SIG-M5 treated with dmso at 0.1 percent for 504 hours (cell line): ENCODE data around the gene CLDN1.

Experiments
- DNase-seq: peaks from one replicate; lab custom pipeline; 2025; ENCODE audit not compliant: unreplicated experiment; lab: John Stamatoyannopoulos, UW

CLDN1 gene

DNA sequence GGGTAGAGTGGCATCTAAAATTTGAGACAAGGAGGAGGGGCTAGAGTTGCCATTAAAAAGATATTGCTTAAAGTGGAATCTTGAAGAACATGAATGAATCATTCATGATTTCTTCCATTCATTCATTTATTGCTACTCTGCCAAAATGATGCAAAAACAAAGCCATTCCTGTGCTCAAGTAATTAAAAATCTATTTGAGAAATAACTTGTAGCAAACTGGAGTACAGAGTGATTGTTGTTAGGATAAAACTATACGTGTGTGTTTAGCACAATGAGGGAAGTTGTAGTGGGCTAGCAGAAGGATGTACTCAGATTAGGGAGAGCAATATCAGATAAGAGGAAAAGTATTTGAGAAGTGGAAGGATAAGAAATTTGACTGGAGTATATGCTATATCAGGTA lies 11.7 kb upstream of the CLDN1 start:
- DNase-seq, result no peak

DNA sequence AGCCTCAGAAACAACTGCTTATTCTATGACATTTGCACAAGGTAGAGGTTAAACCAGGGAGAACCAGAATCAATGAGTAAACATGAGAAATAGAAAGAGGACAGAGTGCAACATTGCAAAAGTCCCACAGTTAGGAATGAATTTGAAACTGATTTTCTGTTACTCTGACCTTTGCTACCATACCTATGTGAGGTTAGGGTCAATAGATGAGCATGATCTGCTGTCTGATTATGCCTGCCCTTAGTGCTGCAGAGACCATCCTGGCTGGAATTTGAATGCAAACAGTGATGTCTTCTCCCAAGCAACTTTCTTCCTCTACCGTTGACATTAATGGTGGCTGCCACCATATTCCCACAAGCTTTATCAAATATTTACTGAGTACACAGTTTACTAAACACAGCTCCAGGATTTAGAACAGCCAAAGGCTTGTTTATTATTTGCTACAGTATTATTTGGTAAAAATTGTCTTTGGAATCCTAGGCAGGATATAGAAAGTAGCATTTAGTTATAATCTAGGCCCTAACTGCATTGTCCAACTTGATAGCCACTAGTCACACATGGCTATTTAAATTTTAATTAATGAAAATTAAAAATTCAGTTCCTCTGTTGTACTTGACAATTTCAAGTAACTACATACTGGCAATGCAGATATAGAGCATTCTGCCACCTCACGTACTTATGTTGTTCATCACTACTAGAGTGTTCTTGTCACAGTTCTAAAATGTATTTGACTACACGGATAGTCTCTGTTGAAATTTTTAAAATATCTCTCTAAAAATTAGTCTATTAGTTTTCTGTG lies 8.9 kb upstream of the CLDN1 start:
- DNase-seq, result no peak

DNA sequence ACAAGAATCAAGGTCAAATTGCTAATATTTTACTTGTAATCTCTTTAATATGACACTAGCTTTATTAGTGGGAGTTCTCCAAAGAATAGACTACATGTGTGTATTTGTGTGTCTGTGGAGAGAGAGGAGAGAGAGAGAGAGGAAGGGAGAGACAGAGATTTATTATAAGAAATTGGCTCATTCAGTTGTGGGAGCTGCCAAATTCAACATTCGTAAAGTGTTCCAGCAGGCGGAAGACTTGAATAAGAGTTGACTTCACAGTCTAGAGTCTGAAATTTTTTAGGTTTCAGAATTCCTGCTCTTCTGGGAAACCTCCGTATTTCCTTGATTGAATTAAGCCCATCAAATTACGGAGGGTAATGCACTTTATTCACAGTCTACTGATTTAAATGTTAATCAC lies 4.7 kb upstream of the CLDN1 start:
- DNase-seq, result no peak

DNA sequence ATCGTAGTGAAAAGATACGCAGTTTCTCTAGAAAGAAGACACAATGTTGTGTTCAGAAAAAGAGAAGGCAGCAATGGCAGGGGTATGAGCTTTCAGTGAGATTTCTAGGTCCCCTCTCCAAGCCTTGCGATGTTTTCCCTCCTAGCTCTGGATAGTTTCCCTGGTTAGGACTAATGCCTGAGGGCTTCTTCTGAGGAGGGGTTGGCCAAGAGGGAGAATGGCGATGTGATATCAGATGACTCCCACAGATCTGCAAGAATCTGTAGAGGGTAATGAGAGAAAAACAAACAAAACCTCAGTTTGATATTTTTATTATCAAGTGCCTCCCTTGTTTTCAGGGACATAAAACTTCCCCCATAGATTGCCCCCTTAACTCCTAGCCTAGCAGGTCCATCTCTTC lies 4.1 kb upstream of the CLDN1 start:
- no peak for DNase-seq

DNA sequence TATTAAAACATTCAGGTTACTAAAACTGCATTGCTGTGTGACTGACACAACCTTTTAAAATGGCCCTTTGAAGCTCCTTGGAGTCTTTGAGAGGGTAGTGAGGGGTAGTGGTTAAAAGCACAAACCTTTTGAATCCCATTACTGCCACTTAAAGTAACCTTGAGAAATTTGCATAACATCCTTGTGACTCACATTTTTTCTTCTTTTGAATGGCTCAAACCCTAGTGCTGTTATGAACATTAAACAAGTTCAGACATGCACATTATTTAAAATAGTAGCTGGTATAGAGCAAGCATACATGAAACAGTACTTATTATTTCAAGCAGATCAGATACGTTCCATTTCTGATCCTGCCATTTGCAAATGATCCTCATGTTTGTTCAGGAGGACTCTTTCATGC lies 3.7 kb upstream of the CLDN1 start:
- DNase-seq, result no peak

DNA sequence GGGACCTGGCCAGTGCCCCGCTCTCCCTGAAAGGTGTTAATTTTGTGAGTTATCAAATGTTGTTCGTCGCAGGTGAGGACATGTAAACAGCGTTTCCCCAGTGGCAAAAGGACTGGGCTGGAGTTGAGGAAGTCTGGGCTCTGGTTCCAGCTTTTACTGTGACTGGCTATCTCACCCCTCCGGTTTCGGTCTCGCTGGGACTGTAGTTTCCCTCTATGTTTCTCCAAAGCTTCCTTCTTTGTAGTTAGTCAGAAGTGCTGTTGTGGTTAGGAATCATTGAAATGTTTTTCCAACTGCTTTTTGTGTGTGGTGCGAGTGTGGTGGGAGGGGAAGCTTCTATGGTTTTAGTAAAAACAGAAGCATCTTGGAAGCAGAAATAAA lies 990 bp upstream of the CLDN1 start:
- peak; percentile 31 for DNase-seq

DNA sequence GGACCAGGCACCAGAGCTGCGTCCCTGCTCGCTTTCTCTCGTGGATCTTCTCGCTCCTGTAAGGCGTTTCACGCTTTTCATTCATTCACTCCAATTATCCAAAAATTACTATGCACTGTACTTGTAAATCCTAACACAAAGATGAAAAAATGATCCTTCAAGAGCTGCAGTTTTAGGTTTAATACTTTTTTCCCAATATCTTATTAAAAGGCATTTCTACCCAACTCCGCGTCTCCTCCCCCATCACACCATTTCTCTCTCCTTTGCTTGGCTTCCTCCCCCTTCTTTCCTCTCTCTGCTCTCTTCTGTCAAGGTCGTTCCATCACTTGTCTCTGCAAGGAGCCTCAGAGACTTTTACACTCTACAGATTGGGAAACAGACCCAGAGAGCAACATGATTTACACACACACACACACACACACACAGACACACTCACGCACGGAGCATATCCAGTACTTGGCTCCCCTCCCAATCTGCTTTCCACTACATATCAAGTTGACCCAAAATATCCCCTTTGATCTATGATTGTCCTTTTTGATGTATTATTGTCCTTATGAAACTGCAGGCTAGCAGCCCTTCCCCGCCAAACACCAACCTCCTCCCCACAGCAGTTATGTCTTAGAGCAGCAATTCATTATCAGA lies 479 bp upstream of the CLDN1 start:
- DNase-seq, result no peak

DNA sequence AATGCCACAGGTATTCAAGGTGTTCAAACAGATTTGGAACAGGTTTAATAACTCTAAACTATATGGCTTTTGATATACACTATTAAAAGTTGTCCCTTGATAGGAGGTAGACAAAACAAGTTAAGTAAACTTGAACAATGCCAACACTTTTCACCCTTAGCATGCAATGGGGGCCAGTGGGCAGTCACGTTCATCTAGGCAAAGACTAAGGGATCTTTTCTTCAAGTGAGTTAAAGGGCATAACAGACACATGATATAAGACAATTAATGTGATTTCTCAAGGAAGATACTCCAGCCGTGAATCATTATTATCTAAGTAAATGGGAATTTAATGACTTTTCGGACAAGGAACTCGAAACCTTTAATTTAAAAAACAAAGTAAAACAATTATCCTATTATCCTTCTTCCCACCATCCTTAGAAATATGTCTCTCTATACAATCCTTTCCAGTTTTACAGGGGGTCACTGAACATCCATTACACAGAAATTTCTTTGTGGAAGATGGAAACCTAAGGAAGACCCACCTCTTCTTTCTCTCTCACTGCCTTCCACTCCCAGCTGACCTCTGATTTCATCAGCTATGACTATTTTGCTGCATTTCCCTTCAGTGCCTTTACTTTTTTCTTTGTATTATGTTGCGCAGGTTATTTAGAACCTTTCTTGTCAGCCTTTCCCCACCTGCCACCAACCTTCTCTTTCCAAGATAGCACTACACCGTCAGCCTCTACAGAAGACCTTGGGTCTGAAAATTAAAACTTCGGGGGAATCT lies 1.5 kb downstream of the CLDN1 start:
- DNase-seq, result no peak

DNA sequence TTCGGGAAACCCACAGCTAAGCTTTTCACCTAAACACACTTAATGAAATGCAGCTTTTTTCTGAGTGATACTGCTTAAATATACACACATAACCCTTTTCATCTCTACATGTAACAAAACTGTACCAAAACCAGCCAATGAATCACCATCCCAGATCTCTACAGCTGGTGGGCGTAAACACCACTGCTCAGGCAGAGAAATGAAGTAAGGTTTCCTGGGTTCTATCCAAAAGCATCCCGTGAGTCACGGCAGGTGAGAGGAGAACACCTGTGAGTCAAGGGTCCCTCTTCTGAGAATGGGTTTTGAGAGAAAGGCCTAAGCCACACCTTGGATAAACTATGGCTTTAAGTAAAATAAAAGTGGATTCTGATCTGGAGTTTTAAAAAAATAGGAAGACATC lies 2.6 kb downstream of the CLDN1 start:
- DNase-seq, result no peak

DNA sequence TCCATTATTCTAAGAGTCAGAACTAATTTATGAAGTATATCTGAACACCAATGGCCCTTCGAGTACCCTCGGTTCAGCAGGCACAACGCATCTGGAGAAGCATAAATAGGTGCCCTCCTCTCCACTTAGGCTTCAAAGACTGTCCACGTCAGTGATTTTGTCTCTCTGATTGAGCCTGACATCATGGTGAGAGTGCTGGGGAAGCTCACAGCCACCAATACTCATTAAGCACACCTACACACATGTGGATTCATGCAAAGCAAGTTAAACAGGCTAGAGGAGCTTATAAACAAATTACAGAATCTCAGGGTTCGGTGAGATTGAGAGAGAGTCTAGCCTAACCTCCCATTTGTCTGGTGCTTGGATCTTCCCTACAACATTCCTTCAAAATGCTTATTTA lies 3.6 kb downstream of the CLDN1 start:
- no peak for DNase-seq

DNA sequence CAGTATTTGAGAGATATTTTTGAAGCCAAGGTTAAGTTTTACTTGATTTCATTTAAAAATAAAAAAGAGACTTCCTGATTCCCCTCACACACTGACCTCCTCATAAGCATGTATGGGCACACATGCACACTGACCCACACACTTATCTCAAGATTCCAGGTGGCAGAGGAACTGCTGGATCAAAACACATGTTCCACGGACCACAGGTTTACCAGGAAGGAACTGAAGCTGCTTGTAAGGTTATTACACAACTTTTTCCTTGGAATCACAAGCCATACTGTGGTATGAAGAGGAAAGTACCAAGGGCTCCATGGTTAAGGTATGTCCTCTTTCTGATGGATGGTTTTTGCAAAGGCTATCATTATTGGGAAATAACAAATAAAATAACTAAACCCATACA lies 7.5 kb downstream of the CLDN1 start:
- no peak for DNase-seq

DNA sequence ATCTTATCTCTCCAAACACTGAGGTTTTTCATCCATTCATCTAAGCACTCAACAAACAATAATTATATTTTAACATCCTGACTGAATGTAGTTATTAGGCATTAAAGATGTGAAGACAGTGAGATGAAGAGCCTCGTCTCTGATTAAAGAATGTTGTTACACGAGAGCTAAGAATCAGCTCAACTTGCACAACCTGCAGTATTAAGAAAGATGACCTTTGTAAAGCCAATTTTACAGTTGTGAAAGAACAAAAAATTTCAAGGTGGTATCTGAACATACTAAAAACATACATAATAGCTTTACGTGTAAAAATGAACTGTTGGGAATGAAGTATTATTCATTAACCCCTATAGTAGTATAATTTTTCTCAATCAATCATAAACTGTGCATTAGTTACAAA lies 12.8 kb downstream of the CLDN1 start:
- DNase-seq, result no peak

DNA sequence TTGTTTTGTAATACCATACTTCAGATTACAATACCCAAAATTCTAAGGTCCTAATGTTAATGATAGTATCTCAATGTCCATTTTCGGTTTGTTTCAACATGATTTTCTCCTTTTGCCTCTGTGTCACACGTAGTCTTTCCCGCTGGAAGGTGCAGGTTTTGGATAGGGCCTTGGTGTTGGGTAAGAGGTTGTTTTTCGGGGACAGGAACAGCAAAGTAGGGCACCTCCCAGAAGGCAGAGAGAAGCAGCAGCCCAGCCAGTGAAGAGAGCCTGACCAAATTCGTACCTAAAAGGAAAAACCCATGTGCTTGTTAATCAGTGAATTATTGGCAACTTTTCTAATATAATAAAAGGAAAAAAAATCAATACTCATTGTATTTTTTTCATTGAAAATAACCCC lies 14.1 kb downstream of the CLDN1 start:
- no peak for DNase-seq

DNA sequence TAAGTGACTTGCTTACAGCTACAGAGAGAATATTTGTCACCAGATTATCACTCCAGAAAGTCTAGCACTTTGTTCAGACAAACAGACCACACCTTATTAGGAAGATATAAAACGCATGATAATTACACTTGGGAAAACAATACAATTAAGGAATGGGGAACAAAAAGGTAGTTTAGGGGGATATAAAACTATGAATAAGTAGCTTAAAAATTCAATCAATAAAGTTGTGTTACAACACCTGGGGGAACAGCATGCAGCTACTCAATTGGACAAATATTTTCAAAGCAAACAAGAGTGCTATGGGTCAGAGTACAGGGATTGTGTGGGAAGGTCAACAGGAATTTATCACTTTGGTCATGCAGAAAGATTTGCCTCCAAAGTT lies 15.1 kb downstream of the CLDN1 start:
- no peak for DNase-seq

DNA sequence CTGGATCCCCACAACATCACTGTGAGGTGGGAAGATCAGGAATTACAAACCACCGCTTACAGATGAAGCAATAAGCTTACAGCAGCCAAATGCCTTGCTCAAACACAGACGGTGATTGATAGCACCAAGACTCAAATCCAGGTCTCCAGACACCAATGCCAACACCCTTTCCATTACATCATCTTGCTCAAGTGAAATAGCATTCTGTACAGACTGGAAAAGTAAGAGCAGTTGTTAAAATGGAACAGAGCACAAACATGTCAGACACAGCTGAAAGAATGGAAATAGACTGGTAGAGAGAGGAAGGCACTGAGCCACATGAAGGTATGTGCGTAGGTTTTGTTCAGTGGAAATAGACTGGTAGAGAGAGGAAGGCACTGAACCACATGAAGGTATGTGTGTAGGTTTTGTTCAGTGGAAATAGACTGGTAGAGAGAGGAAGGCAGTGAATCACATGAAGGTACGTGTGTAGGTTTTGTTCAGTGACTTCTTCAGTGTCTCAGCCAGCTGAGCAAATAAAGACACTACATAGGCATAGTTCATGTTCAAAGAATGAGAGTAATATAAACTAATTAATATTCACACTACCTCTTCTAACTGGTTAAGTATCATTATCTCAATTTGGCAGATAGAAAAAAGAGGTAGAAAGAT lies 15.6 kb downstream of the CLDN1 start:
- no peak for DNase-seq

DNA sequence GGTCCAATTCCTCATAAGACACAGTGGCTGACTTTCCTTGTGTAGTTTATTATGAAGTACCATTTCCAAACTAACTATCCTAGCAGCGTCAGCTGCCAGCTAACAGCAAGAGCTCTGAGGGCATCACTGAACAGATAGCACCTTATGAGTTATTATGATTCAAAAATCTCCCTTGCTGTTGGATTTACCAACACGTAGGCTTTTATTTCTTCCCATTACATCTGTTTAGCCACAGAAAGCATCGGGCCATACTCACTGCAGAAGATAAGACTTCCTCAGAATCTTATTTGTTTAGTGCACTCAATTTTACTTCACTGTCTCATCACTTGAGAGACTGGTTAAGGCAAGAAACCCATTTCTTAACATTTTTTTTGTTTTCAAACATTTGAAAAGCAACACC lies 16.2 kb downstream of the CLDN1 start:
- DNase-seq, result no peak

DNA sequence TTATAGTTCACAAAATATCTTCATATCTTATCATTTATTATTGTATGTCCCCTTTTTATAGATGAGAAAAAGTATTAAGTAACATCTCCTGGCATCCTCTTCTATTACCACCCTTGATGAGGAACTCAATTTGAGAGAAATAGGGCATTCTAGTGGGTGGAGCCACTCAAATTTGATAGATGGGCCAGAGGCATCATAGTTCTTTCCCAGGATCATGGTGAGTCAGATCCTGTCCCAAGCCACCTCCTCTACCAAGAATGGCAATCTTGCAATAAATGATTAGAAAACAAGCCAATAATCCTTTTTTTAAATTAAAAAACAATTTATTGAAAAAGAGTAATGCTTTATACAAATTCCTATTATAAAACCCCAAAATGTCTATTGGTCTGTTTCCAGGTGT lies 16.8 kb downstream of the CLDN1 start:
- DNase-seq, result no peak

DNA sequence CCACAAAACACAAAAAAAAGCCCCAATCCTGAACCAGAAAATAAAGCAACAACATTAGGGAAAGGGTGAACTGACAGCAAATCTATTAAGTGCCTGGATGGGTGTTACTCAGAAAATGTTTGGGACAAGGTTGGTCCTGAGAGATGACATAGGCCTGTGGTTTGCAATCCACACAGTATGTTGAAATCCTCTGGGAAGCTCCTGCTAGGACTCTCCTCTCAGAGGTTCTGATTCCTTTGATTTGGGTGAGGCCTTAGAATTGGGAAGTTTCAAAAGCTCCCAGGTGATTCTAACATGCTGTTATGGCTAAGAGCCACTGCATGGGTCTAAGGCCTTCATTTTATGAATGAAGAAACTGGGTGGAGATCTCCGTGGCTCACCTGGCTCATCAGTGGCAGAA lies 18.4 kb downstream of the CLDN1 start:
- DNase-seq, result no peak

DNA sequence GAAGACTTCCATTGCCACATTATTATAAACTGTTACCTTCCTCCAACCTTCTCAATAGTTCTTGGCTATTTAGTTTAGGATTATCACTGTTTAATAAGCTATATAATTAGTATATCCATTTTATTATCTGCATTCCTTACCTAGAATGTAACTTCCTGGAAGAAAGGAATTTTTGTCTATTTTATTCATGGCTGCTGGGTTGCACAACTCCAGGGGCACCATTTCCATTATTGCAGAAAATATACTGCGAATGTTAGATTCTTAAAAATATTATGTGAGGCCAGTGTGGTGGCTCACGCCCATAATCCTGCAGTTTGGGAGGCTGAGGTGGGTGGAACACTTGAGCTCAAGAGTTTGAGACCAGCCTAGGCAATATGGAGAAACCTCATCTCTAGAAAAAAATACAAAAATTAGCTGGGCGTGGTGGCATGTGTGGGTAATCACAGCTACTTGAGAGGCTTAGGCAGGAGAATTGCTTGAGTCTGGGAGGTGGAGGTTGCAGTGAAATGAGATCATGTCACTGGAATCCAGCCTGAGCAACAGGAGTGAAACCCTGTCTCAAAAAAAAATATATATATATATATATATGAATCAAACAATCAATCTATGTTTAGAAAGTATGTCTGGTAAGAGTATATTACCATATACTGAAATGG lies 19.9 kb downstream of the CLDN1 start:
- DNase-seq, result no peak

DNA sequence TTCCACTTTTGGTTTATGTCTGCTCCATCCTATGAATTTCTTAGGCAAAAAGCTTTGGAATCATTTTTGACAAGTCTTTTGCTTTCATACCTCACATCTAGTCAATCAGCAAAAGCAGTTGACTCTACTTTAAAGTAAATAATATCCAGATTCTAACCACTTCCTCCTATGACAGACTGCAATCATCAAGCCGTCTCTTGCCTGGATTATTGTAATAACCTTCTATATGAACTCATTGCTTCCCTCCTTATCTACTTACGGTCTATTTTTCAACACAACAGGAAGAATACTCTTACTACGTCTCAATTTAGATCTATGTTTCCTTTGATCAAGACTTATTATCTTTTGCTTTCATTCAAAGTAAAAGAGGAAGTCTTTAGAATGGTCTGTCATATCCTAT lies 20.7 kb downstream of the CLDN1 start:
- peak; percentile 31 for DNase-seq

DNA sequence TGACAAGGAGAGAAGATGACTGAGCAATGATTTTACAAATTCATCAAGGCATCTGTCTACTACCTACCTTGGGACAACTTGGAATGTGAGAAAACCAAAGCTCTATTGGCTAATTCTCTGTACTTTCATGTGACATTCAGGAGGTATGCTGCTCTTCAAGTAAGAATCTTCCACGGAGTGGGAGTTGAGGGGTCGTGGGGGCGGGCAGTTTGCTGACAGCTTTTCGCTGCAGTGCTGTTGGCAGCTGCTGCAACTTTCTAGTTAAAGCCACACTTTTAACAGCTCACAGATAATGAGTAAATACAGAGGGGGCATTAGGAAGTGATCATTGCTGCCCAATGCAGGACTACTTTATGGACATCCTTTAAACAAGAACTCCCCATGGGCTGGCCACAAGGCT lies 22.3 kb downstream of the CLDN1 start:
- DNase-seq, result no peak
